ENCODE data around the gene PRPF38B. TPM values are rescaled to one million over a fixed set of nuclear protein-coding genes. Genes with fewer than 3 reads are reported as not detected.

Gene PRPF38B
- total and polyA plus RNA-seq, 2 experiments from 2014 or later = 40.5 to 86.4 TPM

- H3K4me3 ChIP-seq = no peak overlapping the region
- no peak overlapping the region for H3K4me2 ChIP-seq
- H3K4me1 ChIP-seq (ENCODE audit: insufficient read depth) = no peaks in the 10 kb centered on the region
- H3K79me2 ChIP-seq (replicated peaks; ENCODE audit: insufficient read depth) = no peaks in the 10 kb centered on the region
- H4K20me1 ChIP-seq (replicated peaks; ENCODE audit: insufficient read depth) = no peaks in the 10 kb centered on the region
- H3K9me2 ChIP-seq (ENCODE audit: insufficient read depth) = no peaks in the 10 kb centered on the region
- no peak overlapping the region for H2AFZ ChIP-seq
- no peak for ATAC-seq
- H3K9me3 Mint-ChIP-seq = peaks cover 12% of the 10 kb centered on the region
- no peak for TF ChIP-seq ETS1 (IDR thresholded peaks at IDR 0.05)
- no peak for TF ChIP-seq REST (IDR thresholded peaks at IDR 0.05; ENCODE audit: unreplicated experiment)
- no peak for TF ChIP-seq NANOG (IDR thresholded peaks at IDR 0.05; ENCODE audit: borderline replicate concordance)
- TF ChIP-seq STAT1 (IDR thresholded peaks at IDR 0.05; ENCODE audit: unreplicated experiment) = no peak
- TF ChIP-seq CREB1 (CRISPR knock-in tag; IDR thresholded peaks at IDR 0.05; ENCODE audit: low read depth) = no peak
- no peak for TF ChIP-seq ZNF331 (CRISPR knock-in tag; IDR thresholded peaks at IDR 0.05; ENCODE audit: low read depth)
- TF ChIP-seq ZNF114 (CRISPR knock-in tag; IDR thresholded peaks at IDR 0.05) = no peak
- TF ChIP-seq EZH2phosphoT487 (IDR thresholded peaks at IDR 0.05; ENCODE audit: unreplicated experiment) = no peak
- TF ChIP-seq JUNB (IDR thresholded peaks at IDR 0.05; ENCODE audit: unreplicated experiment) = no peak
- no peak for TF ChIP-seq POLR2AphosphoS5 (IDR thresholded peaks at IDR 0.05; ENCODE audit: low read depth)
- TF ChIP-seq, protein P1, sequence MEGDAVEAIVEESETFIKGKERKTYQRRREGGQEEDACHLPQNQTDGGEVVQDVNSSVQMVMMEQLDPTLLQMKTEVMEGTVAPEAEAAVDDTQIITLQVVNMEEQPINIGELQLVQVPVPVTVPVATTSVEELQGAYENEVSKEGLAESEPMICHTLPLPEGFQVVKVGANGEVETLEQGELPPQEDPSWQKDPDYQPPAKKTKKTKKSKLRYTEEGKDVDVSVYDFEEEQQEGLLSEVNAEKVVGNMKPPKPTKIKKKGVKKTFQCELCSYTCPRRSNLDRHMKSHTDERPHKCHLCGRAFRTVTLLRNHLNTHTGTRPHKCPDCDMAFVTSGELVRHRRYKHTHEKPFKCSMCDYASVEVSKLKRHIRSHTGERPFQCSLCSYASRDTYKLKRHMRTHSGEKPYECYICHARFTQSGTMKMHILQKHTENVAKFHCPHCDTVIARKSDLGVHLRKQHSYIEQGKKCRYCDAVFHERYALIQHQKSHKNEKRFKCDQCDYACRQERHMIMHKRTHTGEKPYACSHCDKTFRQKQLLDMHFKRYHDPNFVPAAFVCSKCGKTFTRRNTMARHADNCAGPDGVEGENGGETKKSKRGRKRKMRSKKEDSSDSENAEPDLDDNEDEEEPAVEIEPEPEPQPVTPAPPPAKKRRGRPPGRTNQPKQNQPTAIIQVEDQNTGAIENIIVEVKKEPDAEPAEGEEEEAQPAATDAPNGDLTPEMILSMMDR (conservative IDR thresholded peaks at IDR 0.05; ENCODE audit: low read depth in 2 of 2) = no peak
- no peak for TF ChIP-seq EZH2 (IDR thresholded peaks at IDR 0.05; ENCODE audit: low read depth, unreplicated experiment)
- TF ChIP-seq, protein P2, sequence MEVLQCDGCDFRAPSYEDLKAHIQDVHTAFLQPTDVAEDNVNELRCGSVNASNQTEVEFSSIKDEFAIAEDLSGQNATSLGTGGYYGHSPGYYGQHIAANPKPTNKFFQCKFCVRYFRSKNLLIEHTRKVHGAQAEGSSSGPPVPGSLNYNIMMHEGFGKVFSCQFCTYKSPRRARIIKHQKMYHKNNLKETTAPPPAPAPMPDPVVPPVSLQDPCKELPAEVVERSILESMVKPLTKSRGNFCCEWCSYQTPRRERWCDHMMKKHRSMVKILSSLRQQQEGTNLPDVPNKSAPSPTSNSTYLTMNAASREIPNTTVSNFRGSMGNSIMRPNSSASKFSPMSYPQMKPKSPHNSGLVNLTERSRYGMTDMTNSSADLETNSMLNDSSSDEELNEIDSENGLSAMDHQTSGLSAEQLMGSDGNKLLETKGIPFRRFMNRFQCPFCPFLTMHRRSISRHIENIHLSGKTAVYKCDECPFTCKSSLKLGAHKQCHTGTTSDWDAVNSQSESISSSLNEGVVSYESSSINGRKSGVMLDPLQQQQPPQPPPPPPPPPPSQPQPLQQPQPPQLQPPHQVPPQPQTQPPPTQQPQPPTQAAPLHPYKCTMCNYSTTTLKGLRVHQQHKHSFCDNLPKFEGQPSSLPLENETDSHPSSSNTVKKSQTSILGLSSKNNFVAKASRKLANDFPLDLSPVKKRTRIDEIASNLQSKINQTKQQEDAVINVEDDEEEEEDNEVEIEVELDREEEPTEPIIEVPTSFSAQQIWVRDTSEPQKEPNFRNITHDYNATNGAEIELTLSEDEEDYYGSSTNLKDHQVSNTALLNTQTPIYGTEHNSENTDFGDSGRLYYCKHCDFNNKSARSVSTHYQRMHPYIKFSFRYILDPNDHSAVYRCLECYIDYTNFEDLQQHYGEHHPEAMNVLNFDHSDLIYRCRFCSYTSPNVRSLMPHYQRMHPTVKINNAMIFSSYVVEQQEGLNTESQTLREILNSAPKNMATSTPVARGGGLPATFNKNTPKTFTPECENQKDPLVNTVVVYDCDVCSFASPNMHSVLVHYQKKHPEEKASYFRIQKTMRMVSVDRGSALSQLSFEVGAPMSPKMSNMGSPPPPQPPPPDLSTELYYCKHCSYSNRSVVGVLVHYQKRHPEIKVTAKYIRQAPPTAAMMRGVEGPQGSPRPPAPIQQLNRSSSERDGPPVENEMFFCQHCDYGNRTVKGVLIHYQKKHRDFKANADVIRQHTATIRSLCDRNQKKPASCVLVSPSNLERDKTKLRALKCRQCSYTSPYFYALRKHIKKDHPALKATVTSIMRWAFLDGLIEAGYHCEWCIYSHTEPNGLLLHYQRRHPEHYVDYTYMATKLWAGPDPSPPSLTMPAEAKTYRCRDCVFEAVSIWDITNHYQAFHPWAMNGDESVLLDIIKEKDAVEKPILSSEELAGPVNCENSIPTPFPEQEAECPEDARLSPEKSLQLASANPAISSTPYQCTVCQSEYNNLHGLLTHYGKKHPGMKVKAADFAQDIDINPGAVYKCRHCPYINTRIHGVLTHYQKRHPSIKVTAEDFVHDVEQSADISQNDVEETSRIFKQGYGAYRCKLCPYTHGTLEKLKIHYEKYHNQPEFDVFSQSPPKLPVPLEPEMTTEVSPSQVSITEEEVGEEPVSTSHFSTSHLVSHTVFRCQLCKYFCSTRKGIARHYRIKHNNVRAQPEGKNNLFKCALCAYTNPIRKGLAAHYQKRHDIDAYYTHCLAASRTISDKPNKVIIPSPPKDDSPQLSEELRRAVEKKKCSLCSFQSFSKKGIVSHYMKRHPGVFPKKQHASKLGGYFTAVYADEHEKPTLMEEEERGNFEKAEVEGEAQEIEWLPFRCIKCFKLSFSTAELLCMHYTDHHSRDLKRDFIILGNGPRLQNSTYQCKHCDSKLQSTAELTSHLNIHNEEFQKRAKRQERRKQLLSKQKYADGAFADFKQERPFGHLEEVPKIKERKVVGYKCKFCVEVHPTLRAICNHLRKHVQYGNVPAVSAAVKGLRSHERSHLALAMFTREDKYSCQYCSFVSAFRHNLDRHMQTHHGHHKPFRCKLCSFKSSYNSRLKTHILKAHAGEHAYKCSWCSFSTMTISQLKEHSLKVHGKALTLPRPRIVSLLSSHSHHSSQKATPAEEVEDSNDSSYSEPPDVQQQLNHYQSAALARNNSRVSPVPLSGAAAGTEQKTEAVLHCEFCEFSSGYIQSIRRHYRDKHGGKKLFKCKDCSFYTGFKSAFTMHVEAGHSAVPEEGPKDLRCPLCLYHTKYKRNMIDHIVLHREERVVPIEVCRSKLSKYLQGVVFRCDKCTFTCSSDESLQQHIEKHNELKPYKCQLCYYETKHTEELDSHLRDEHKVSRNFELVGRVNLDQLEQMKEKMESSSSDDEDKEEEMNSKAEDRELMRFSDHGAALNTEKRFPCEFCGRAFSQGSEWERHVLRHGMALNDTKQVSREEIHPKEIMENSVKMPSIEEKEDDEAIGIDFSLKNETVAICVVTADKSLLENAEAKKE (CRISPR knock-in tag; IDR thresholded peaks at IDR 0.05) = no peak
- no peak for DNase-seq (ENCODE audit: low spot score)
- peaks cover 9% of the 10 kb centered on the region for H3K4me1 Mint-ChIP-seq
- no peak overlapping the region for H3K27ac Mint-ChIP-seq
- peaks cover 2% of the 10 kb centered on the region for H3K27me3 Mint-ChIP-seq (ENCODE audit: insufficient read depth, low read depth, poor library complexity)
- peaks cover 8% of the 10 kb centered on the region for H3K36me3 Mint-ChIP-seq (ENCODE audit: low read depth)
- H3K27ac ChIP-seq (ENCODE audit: low read depth) = no peak overlapping the region
- H3K27me3 ChIP-seq (ENCODE audit: insufficient read depth) = no peaks in the 10 kb centered on the region
- no peaks in the 10 kb centered on the region for H3F3A ChIP-seq (replicated peaks; ENCODE audit: low read depth)
- H3K4me3 Mint-ChIP-seq = no peak overlapping the region
- H3K36me3 ChIP-seq (ENCODE audit: insufficient read depth) = no peaks in the 10 kb centered on the region
These were observed 13.4 kb upstream of the PRPF38B start for GRCh38 chr1:108678706-108679105.
